Dendritic cell treated with granulocyte-macrophage colony-stimulating factor and Interleukin-4, amounts not matched to agents 40 ng/mL and 50 ng/mL, for 4 days (primary cell): ENCODE data around the gene KRTAP2-3.

Experiments used
- H3K27ac Mint-ChIP-seq: one replicate; pipeline ENCODE4 v1.8.0; 2022; ENCODE audit warnings: mild to moderate bottlenecking, mixed read lengths
- H3K27me3 Mint-ChIP-seq: one replicate; pipeline ENCODE4 v1.8.0; 2022; ENCODE audit warnings: mild to moderate bottlenecking, mixed read lengths
- H3K36me3 Mint-ChIP-seq: one replicate; pipeline ENCODE4 v1.8.0; 2022; ENCODE audit warnings: low read depth, mixed read lengths
- H3K4me1 Mint-ChIP-seq: one replicate; pipeline ENCODE4 v1.8.0; 2022; ENCODE audit warnings: low read depth, mixed read lengths
- H3K4me3 Mint-ChIP-seq: one replicate; pipeline ENCODE4 v1.8.0; 2022; ENCODE audit warnings: mild to moderate bottlenecking, moderate library complexity, mixed read lengths
- H3K9me3 Mint-ChIP-seq: one replicate; pipeline ENCODE4 v1.8.0; 2022; ENCODE audit warnings: mixed read lengths
- intact Hi-C: fragments of 100-400 bp; cut with micrococcal nuclease; formaldehyde crosslinking; loops from one replicate; pipeline ENCODE4 v1.15.0; 2022

KRTAP2-3 gene

DNA sequence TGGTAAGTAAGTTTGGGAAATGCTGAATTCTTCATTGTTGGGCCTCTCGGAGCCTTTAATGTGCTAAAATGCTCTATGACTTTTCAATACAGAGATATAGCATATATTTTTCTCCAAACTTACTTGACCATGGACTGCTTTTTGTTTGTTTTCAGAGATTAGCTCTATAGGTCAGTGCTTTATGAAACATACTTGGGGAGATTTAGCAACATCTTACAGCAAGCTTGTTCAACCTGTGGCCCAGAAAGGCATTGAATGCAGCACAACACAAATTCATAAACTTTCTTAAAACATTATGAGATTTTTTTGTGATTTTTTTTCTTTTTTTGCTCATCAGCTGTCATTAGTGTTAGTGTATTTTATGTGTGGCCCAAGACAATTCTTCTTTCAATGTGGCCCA lies 50.0 kb downstream of the KRTAP2-3 start:
- H3K27ac Mint-ChIP-seq = no peak overlapping the region
- H3K36me3 Mint-ChIP-seq = no peaks in the 10 kb centered on the region
- H3K4me1 Mint-ChIP-seq = no peaks in the 10 kb centered on the region
- intact Hi-C loops = no loop called here
- H3K9me3 Mint-ChIP-seq = no peaks in the 10 kb centered on the region
- H3K4me3 Mint-ChIP-seq = no peak overlapping the region
- H3K27me3 Mint-ChIP-seq = peaks cover 2% of the 10 kb centered on the region

GRCh38 chr17:41009301-41009760 lies 50.6 kb downstream of the KRTAP2-3 start:
- Mint-ChIP-seq H3K27me3 (peaks cover 2% of the 10 kb centered on the region), H3K27ac (no peak overlapping the region), H3K36me3 (no peaks in the 10 kb centered on the region), H3K4me1 (no peaks in the 10 kb centered on the region), H3K9me3 (no peaks in the 10 kb centered on the region), H3K4me3 (no peak overlapping the region)
- intact Hi-C loops = no loop called here
